ENCODE results near the gene AKAP17A.
"Not testable (repeated sequence)": the region's sequence is repeated elsewhere in the genome, so short reads cannot be mapped to it uniquely, and the experiment has no call there.

Gene AKAP17A

DNA sequence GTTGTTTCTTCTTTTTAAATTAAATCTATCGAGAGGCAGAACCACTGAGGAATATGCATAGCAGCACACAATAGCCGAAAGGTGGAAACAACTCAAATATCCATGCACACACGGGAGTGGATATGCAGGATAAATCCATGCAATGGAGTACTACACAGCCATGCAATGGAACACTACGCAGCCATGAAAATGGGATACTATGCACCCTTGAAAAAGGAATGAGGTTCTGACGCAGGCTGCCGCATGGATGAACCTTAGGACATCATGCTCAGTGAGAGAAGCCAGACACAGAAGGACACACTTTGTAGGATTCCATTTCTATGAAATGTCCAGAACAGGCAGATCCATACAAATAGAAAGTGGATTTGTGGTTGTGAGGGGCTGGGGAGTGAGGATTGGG is 36.0 kb upstream of the AKAP17A start:
- TF ChIP-seq CTCF (conservative IDR thresholded peaks at IDR 0.05): no peak
- no peak overlapping the region for H3K27ac ChIP-seq

DNA sequence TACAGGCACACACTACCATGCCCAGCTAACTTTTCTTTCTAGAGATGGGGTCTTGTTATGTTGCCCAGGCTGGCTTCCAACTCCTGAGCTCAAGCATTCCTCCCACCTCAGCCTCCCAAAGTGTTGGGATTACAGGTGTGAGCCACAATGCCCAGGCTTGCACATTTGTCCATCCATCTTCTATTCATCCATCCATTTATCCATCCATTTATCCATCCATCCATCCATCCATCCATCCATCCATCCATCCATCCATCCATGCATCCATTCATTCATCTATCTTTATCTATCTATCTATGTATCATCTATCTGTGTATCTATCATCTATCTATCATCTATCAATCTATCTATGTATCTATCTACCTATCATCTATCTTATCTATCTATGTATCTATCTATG is 34.0 kb upstream of the AKAP17A start:
- H3K27ac ChIP-seq: not testable (repeated sequence)

GRCh38 chrX:1558761-1559468 is 32.5 kb upstream of the AKAP17A start:
- no peak for TF ChIP-seq CTCF (conservative IDR thresholded peaks at IDR 0.05)
- no peak overlapping the region for H3K27ac ChIP-seq

- TF ChIP-seq CTCF (conservative IDR thresholded peaks at IDR 0.05): no peak
- H3K27ac ChIP-seq: no peak overlapping the region
Measured at GRCh38 chrX:1561164-1561563, 30.2 kb upstream of the AKAP17A start.

GRCh38 chrX:1564077-1564476 is 27.3 kb upstream of the AKAP17A start:
- H3K27ac ChIP-seq: peak overlapping the region; percentile 82

DNA sequence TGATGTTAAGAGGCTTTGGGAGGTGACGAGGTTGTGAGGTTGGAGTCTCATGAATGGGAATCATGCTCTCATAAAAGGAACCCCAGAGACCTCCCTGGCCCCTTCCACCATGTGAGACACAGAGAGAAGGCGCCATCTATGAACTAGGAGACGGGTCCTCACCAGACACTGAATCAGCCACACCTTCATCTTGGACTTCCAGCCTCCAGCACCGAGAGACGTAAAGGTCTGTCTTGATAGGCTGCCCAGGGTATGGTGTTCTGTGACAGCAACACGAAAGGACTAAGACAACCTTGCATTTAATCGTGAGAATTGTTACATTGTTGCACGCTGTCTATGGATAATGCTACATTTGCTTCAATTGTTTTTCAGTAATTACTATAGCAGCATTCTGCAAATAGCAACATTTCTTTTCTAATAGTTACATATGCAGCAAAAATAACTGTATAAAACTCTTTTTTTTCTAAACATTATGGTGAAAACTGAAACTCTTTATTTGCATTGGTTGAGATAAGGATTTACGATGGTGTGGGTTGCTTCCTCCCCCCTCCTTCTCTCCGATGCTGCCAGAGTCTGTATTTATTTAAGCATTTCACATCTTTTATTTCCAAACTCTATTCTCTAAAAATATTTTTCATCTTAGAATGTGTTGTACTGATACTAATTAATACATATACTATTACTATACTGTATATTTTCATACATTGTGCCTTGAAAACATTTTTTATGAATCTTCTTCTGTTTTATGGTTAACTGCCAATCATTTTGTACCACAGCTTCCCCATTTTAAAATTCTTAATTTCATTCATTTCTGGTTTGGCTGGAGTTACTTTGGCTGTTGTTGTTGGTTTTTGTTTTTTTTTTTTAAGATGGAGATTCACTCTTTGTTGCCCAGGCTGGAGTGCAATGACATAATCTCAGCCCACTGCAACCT is 26.4 kb upstream of the AKAP17A start:
- TF ChIP-seq CTCF (conservative IDR thresholded peaks at IDR 0.05): no peak
- peak overlapping the region; percentile 82 for H3K27ac ChIP-seq

DNA sequence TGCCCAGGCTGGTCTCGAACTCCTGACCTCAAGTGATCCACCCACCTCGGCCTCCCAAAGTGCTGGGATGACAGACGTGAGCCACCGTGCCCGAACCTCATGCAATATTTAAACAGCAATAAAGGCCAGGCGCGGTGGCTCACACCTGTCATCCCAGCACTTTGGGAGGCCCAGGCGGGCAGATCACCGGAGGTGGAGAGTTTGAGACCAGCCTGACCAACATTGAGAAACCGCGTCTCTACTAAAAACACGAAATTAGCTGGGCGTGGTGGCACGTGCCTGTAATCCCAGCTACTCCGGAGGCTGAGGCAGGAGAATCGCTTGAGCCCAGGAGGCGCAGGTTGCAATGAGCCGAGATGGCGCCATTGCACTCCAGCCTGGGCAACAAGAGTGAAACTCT is 17.2 kb upstream of the AKAP17A start:
- not testable (repeated sequence) for H3K27ac ChIP-seq

GRCh38 chrX:1576201-1576992 is 15.0 kb upstream of the AKAP17A start:
- TF ChIP-seq CTCF (conservative IDR thresholded peaks at IDR 0.05): no peak

More at GRCh38 chrX:1576201-1576992, 15.0 kb upstream of the AKAP17A start:
- no peak overlapping the region for H3K27ac ChIP-seq
